IMR-90 (cell line): ENCODE measurements around the gene LRRC7. TPM values are rescaled to one million over a fixed set of nuclear protein-coding genes. Genes with fewer than 3 reads are reported as not detected.

ENCODE experiments used
- ATAC-seq: fragments of 200-7000 bp; cut with Tn5 transposase; 2 replicates; pipeline ENCODE4 v1.9.1; 2020; ENCODE audit warnings: low read depth, mild to moderate bottlenecking, moderate library complexity
- BruUV-seq: library from RNA; stranded (reverse); fragments of 400-500 nt; replicated peaks from 2 replicates; lab custom pipeline; 2021; lab: Mats Ljungman, UMichigan
- CTCF ChIA-PET: fragments of 300-600 bp; formaldehyde crosslinking; extraction: SDS; loops from one replicate; lab custom pipeline; 2021; ENCODE audit warnings: antibody characterized with exemption; lab: Yijun Ruan, JAX
- POLR2A ChIA-PET: fragments of 300-600 bp; sonication (Branson Sonifier 250); formaldehyde crosslinking; loops from one replicate; lab custom pipeline; 2022; ENCODE audit warnings: antibody characterized with exemption; ENCODE audit not compliant: unreplicated experiment; lab: Charles Lee
- DNase-seq: peaks from one replicate; pipeline ENCODE4 v3.0.0; 2013
- H2AFZ ChIP-seq: replicated peaks from 2 replicates; pipeline ENCODE3; 2013; ENCODE audit warnings: low read length, mild to moderate bottlenecking; ENCODE audit not compliant: poor library complexity
- H2AK5ac ChIP-seq: 2 replicates; pipeline ENCODE4 v1.6.1; 2013; ENCODE audit warnings: low read depth, low read length, inconsistent platforms
- H2AK9ac ChIP-seq: replicated peaks from 2 replicates; pipeline ENCODE3; 2013; ENCODE audit warnings: mild to moderate bottlenecking, low read depth, low read length, moderate library complexity; ENCODE audit not compliant: poor library complexity
- H2BK120ac ChIP-seq: 2 replicates; pipeline ENCODE4 v1.6.1; 2013; ENCODE audit warnings: low read depth, low read length, inconsistent platforms
- H2BK15ac ChIP-seq: 3 replicates; pipeline ENCODE4 v1.6.1; 2013; ENCODE audit warnings: low read depth, low read length, inconsistent platforms
- H2BK20ac ChIP-seq: 2 replicates; pipeline ENCODE4 v1.6.1; 2013; ENCODE audit warnings: low read depth, mild to moderate bottlenecking, inconsistent platforms, low read length, moderate library complexity
- H2BK5ac ChIP-seq: 2 replicates; pipeline ENCODE4 v1.6.1; 2013; ENCODE audit warnings: mild to moderate bottlenecking, low read depth, low read length, inconsistent platforms; ENCODE audit not compliant: poor library complexity, severe bottlenecking
- H3K14ac ChIP-seq: replicated peaks from 2 replicates; pipeline ENCODE4 v1.6.1; 2013; ENCODE audit warnings: low read depth, low read length, inconsistent platforms
- H3K18ac ChIP-seq: 2 replicates; pipeline ENCODE4 v1.6.1; 2013; ENCODE audit warnings: low read depth, low read length, control low read depth
- H3K23ac ChIP-seq: 2 replicates; pipeline ENCODE4 v1.6.1; 2013; ENCODE audit warnings: low read depth, low read length, inconsistent platforms
- H3K27ac ChIP-seq: 2 replicates; pipeline ENCODE4 v1.5.1; 2013; ENCODE audit warnings: mild to moderate bottlenecking, control low read depth, low read length; ENCODE audit not compliant: insufficient read depth
- H3K27me3 ChIP-seq: 2 replicates; pipeline ENCODE4 v1.6.1; 2013; ENCODE audit warnings: low read length; ENCODE audit not compliant: control insufficient read depth, insufficient read depth
- H3K36me3 ChIP-seq: 2 replicates; pipeline ENCODE4 v1.6.1; 2013; ENCODE audit warnings: low read length, mixed read lengths; ENCODE audit not compliant: control insufficient read depth, insufficient read depth
- H3K4ac ChIP-seq: 2 replicates; pipeline ENCODE4 v1.6.1; 2013; ENCODE audit warnings: low read depth, low read length, inconsistent platforms
- H3K4me1 ChIP-seq: 2 replicates; pipeline ENCODE4 v1.6.1; 2013; ENCODE audit warnings: low read length, mixed read lengths; ENCODE audit not compliant: control insufficient read depth, insufficient read depth
- H3K4me2 ChIP-seq: 2 replicates; pipeline ENCODE4 v1.6.1; 2013; ENCODE audit warnings: low read depth, mild to moderate bottlenecking, control low read depth, low read length, moderate library complexity
- H3K4me3 ChIP-seq: 2 replicates; pipeline ENCODE4 v1.5.1; 2013; ENCODE audit warnings: low read depth, mild to moderate bottlenecking, control low read depth, low read length, moderate library complexity; ENCODE audit not compliant: insufficient read depth
- H3K56ac ChIP-seq: 2 replicates; pipeline ENCODE4 v1.6.1; 2013; ENCODE audit warnings: low read length, inconsistent platforms; ENCODE audit not compliant: insufficient read depth; ENCODE audit errors: extremely low read depth
- H3K79me1 ChIP-seq, 2 experiments: 2 replicates each; pipeline ENCODE4 v1.6.1; 2013; ENCODE audit warnings: low read length in 2 of 2, inconsistent platforms in 1 of 2, low read depth in 1 of 2
- H3K9ac ChIP-seq: 2 replicates; pipeline ENCODE4 v1.6.1; 2013; ENCODE audit warnings: low read depth, low read length, control low read depth
- H3K9me1 ChIP-seq: 2 replicates; pipeline ENCODE4 v1.6.1; 2013; ENCODE audit warnings: low read length, inconsistent platforms; ENCODE audit not compliant: insufficient read depth
- H3K9me3 ChIP-seq: 2 replicates; pipeline ENCODE4 v1.6.1; 2013; ENCODE audit warnings: low read length; ENCODE audit not compliant: control insufficient read depth, insufficient read depth
- H4K20me1 ChIP-seq: 2 replicates; pipeline ENCODE4 v1.6.1; 2013; ENCODE audit warnings: low read length, inconsistent platforms; ENCODE audit not compliant: insufficient read depth
- H4K5ac ChIP-seq: 2 replicates; pipeline ENCODE4 v1.6.1; 2013; ENCODE audit warnings: mild to moderate bottlenecking, low read depth, low read length, control low read depth
- H4K8ac ChIP-seq, 2 experiments: 2 replicates each; pipeline ENCODE4 v1.6.1; 2013; ENCODE audit warnings: low read depth in 2 of 2, low read length in 2 of 2, control low read depth in 1 of 2, inconsistent platforms in 1 of 2
- H4K91ac ChIP-seq: 2 replicates; pipeline ENCODE4 v1.6.1; 2013; ENCODE audit warnings: low read depth, low read length, inconsistent platforms; ENCODE audit not compliant: insufficient read depth
- CEBPB ChIP-seq: IDR thresholded peaks from 2 replicates; pipeline ENCODE4 v1.6.1; 2012; ENCODE audit warnings: low read depth, low read length, improper control_type of control experiment
- CHD1 ChIP-seq: IDR thresholded peaks from 2 replicates; pipeline ENCODE4 v1.6.1; 2012; ENCODE audit warnings: low read depth, low read length, improper control_type of control experiment
- CTCF ChIP-seq: conservative IDR thresholded peaks from 2 replicates; pipeline ENCODE4 v1.5.1; 2012; ENCODE audit warnings: mild to moderate bottlenecking, low read depth, low read length, improper control_type of control experiment
- ELK1 ChIP-seq: fragments of 150-350 bp; IDR thresholded peaks from 2 replicates; pipeline ENCODE4 v1.6.1; 2016; ENCODE audit warnings: low read depth, mild to moderate bottlenecking, low read length, moderate library complexity, borderline replicate concordance
- MAFK ChIP-seq: IDR thresholded peaks from 2 replicates; pipeline ENCODE4 v1.6.1; 2012; ENCODE audit warnings: low read depth, low read length, improper control_type of control experiment
- MXI1 ChIP-seq: IDR thresholded peaks from 2 replicates; pipeline ENCODE4 v1.6.1; 2012; ENCODE audit warnings: low read depth, mild to moderate bottlenecking, low read length, moderate library complexity, borderline replicate concordance
- NFE2L2 ChIP-seq: fragments of 150-350 bp; IDR thresholded peaks from 2 replicates; pipeline ENCODE4 v1.6.1; 2016; ENCODE audit warnings: low read depth, mild to moderate bottlenecking, low read length
- RAD21 ChIP-seq: IDR thresholded peaks from 2 replicates; pipeline ENCODE4 v1.6.1; 2012; ENCODE audit warnings: low read length, improper control_type of control experiment
- RCOR1 ChIP-seq: IDR thresholded peaks from 2 replicates; pipeline ENCODE4 v1.6.1; 2012; ENCODE audit warnings: mild to moderate bottlenecking, low read length, improper control_type of control experiment; ENCODE audit not compliant: insufficient replicate concordance
- RFX5 ChIP-seq: IDR thresholded peaks from 2 replicates; pipeline ENCODE4 v1.8.0; 2012; ENCODE audit warnings: low read depth, mild to moderate bottlenecking, low read length, moderate library complexity
- SMC3 ChIP-seq: fragments of 150-350 bp; IDR thresholded peaks from 2 replicates; pipeline ENCODE4 v1.6.1; 2016; ENCODE audit warnings: low read depth, mild to moderate bottlenecking, antibody characterized with exemption, low read length, moderate library complexity
- WGBS, 2 experiments: methylation state at CpG; one replicate each; pipeline versions ENCODE4 v1.1.5 to v1.1.7; 2013; ENCODE audit warnings: missing lambda C conversion rate in 2 of 2; ENCODE audit not compliant: insufficient read length in 1 of 2; ENCODE audit errors: extremely low coverage in 2 of 2; 5-methylcytosine and 5-hydroxymethylcytosine counted together
- dilution Hi-C: fragments of 300-500 bp; cut with HindIII; formaldehyde crosslinking; loops from one replicate; pipeline ENCODE4 v1.14.3; 2018; ENCODE audit warnings: low sequenced_read_pairs; ENCODE audit not compliant: unreplicated experiment
- in situ Hi-C: fragments of 300-500 bp; cut with MboI; formaldehyde crosslinking; loops from 3 replicates; pipeline ENCODE4 v1.14.3; 2019; ENCODE audit warnings: low sequenced_read_pairs, inconsistent platforms, mixed read lengths
- intact Hi-C: fragments of 100-400 bp; cut with micrococcal nuclease; formaldehyde crosslinking; loops from 2 replicates; pipeline ENCODE4 v1.10.0; 2022
- polyA plus RNA-seq, 3 experiments: library from polyadenylated mRNA; depleted of rRNA; stranded (reverse); fragments of >200 nt; gene quantifications; 2 replicates each; pipeline ENCODE4 v1.2.3, GENCODE V29; 2012; ENCODE audit warnings: low replicate concordance in 1 of 3
- total RNA-seq: library from RNA; depleted of rRNA; stranded (reverse); fragments of >200 nt; gene quantifications from 2 replicates; pipeline ENCODE4 v1.2.3, GENCODE V29; 2012

The LRRC7 gene
- total and polyA plus RNA-seq, 2 of the 4 experiments (the other 2 are of a cell fraction), result under 0.01 to 0.02 TPM

GRCh38 chr1:69985376-69985775 is 417.7 kb downstream of the LRRC7 start:
- Histone ChIP-seq H3K14ac (no peak overlapping the region), H3K27me3 (no peaks in the 10 kb centered on the region), H3K56ac (no peak overlapping the region), H3K18ac (no peak overlapping the region), H3K27ac (no peak overlapping the region), H3K9ac (no peak overlapping the region), H3K4ac (no peak overlapping the region), H2AFZ (no peak overlapping the region), H2BK120ac (no peak overlapping the region), H2BK20ac (no peak overlapping the region), H2AK9ac (no peak overlapping the region), H4K20me1 (no peaks in the 10 kb centered on the region), H4K5ac (no peak overlapping the region), H3K36me3 (no peaks in the 10 kb centered on the region), H2BK15ac (no peak overlapping the region), H3K4me2 (no peak overlapping the region), H3K9me3 (no peaks in the 10 kb centered on the region), H3K4me1 (no peaks in the 10 kb centered on the region; the same call in 1 of the 2 replicates), H3K79me1 (no peaks in the 10 kb centered on the region), H2BK5ac (no peak overlapping the region), H4K8ac (no peak overlapping the region), H2AK5ac (no peak overlapping the region), H4K91ac (no peak overlapping the region), H3K23ac (no peak overlapping the region), H3K9me1 (no peaks in the 10 kb centered on the region), H3K4me3 (no peak overlapping the region)
- no peak for DNase-seq
- intact Hi-C loops (no loop called here), in situ Hi-C loops (no loop called here), dilution Hi-C loops (no loop called here)
- POLR2A ChIA-PET, result no interaction called here
- no peak for ATAC-seq
- BruUV-seq, result no TSS peak
- TF ChIP-seq MXI1 (no peak), RFX5 (no peak), SMC3 (no peak), ELK1 (no peak), NFE2L2 (no peak), CEBPB (no peak), RCOR1 (no peak), CTCF (no peak), RAD21 (no peak), CHD1 (no peak), MAFK (no peak)
- WGBS, 2 experiments, result 80% methylated on average over 1 of the region's 1 CpG; no CpG with 5 or more reads in 1 of the 2 experiments
- CTCF ChIA-PET, result no interaction called here
